RWPE1 (cell line): ENCODE results near the gene P2RY13.

Experiments used
- CTCF ChIA-PET: fragments of 350-600 bp; sonication (Branson Sonifier 250); formaldehyde crosslinking; extraction: SDS; loops from one replicate; lab custom pipeline; 2021; lab: Yijun Ruan, JAX
- POLR2A ChIA-PET: fragments of 400-600 bp; formaldehyde crosslinking; extraction: SDS; loops from one replicate; lab custom pipeline; 2020; ENCODE audit warnings: antibody characterized with exemption; ENCODE audit not compliant: low non-redundant PET; lab: Yijun Ruan, JAX
- DNase-seq: peaks from one replicate; pipeline ENCODE4 v3.0.0; 2012; ENCODE audit warnings: low spot score
- H3K27ac ChIP-seq: fragments of 450-650 bp; 2 replicates; pipeline ENCODE4 v1.5.1; 2017
- TF ChIP-seq, protein P1 (sequence below): fragments of 450-650 bp; conservative IDR thresholded peaks from 2 replicates; pipeline ENCODE4 v1.5.1; 2017; ENCODE audit warnings: low read depth, mild to moderate bottlenecking

The P2RY13 gene

DNA sequence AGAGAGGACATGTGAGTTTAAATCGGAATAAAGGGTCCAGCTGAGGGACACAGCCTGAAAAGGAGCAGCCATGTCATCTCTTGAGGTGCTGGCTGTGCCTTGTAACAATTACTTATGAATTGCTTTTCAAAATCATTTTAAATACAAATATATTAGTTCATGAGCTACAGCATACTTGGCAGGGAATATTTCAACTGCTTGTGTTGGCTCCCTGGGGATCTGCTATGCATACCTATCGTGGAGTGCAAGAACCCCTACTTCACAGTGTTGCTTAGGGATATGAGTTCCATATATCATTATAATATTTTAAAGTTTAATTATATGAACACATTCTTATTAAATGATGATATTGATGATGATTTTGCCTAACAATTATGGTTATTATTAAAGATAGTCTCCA is 31.9 kb downstream of the P2RY13 start:
- TF ChIP-seq, protein P1, sequence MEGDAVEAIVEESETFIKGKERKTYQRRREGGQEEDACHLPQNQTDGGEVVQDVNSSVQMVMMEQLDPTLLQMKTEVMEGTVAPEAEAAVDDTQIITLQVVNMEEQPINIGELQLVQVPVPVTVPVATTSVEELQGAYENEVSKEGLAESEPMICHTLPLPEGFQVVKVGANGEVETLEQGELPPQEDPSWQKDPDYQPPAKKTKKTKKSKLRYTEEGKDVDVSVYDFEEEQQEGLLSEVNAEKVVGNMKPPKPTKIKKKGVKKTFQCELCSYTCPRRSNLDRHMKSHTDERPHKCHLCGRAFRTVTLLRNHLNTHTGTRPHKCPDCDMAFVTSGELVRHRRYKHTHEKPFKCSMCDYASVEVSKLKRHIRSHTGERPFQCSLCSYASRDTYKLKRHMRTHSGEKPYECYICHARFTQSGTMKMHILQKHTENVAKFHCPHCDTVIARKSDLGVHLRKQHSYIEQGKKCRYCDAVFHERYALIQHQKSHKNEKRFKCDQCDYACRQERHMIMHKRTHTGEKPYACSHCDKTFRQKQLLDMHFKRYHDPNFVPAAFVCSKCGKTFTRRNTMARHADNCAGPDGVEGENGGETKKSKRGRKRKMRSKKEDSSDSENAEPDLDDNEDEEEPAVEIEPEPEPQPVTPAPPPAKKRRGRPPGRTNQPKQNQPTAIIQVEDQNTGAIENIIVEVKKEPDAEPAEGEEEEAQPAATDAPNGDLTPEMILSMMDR: no peak
- DNase-seq: no peak
- ChIA-PET CTCF (no interaction called here), POLR2A (interaction anchor here (0.5 kb wide), 1 partner anchor 22 kb away, joined by 3 read pairs; no protein-coding TSS in a partner anchor)
- H3K27ac ChIP-seq: no peak overlapping the region

GRCh38 chr3:151296226-151296625 is 33.1 kb downstream of the P2RY13 start:
- no peak for DNase-seq
- CTCF ChIA-PET: no interaction called here
- TF ChIP-seq, protein P1: no peak
- no peak overlapping the region for H3K27ac ChIP-seq
- POLR2A ChIA-PET: no interaction called here

DNA sequence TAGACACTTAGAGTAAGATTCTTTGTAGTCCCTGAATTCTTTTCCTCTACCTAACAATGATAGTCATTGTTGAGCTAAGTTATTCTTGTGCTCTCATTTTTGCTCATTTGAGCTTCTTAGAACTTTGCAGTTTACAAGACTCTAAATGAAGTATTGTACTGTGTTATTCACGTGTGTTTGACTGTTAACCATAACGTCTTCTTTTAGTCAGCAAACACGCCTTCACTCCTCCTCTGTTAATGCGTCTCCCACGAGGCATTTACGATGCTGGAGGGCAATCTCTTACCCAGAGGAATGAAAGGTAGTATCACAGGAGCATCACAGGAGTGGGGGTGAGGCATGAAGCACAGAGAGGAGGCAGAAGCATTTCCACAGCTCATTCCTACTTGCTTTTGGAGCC is 36.2 kb downstream of the P2RY13 start:
- H3K27ac ChIP-seq: no peak overlapping the region
- DNase-seq: no peak
- TF ChIP-seq, protein P1: no peak
- CTCF ChIA-PET: interaction anchor here (0.6 kb wide), 1 partner anchor 158 kb away, joined by 3 read pairs; no protein-coding TSS in a partner anchor
- POLR2A ChIA-PET: no interaction called here

- TF ChIP-seq, protein P1: peak; percentile 71
- ChIA-PET CTCF (interaction anchor here (0.7 to 0.9 kb wide), 2 partner anchors 38 to 140 kb away, joined by 4 read pairs; no protein-coding TSS in a partner anchor), POLR2A (no interaction called here)
- H3K27ac ChIP-seq: no peak overlapping the region
- DNase-seq: peak; percentile 46
These were observed 38.7 kb downstream of the P2RY13 start for GRCh38 chr3:151290673-151291072.

- POLR2A ChIA-PET: no interaction called here
- no peak for DNase-seq
- H3K27ac ChIP-seq: no peak overlapping the region
- TF ChIP-seq, protein P1: no peak
- CTCF ChIA-PET: interaction anchor here (0.6 to 0.7 kb wide), 2 partner anchors 121 to 548 kb away, joined by 3 to 4 read pairs; no protein-coding TSS in a partner anchor
These were observed 39.9 kb downstream of the P2RY13 start for GRCh38 chr3:151289445-151289844.

GRCh38 chr3:151285940-151286339 is 43.4 kb downstream of the P2RY13 start:
- DNase-seq: no peak
- TF ChIP-seq, protein P1: no peak
- ChIA-PET POLR2A (no interaction called here), CTCF (interaction anchor here (0.5 to 1.6 kb wide), 4 partner anchors 9 to 118 kb away, joined by 4 to 6 read pairs (median 4); no protein-coding TSS in a partner anchor)
- H3K27ac ChIP-seq: no peak overlapping the region
